ENCODE data around the gene MERTK. TPM values are rescaled to one million over a fixed set of nuclear protein-coding genes. Genes with fewer than 3 reads are reported as not detected.
A peak's percentile ranks its signal among the peaks of the same experiment; 100 is the strongest.

MERTK gene
- total RNA-seq, 1 experiment from 2014 or later = 2.5 TPM

GRCh38 chr2:111973701-111974100 is 75.3 kb downstream of the MERTK start:
- no peaks in the 10 kb centered on the region for H3K79me2 ChIP-seq (ENCODE audit: low read length)
- no peaks in the 10 kb centered on the region for H3F3A ChIP-seq (ENCODE audit: low read length, unreplicated experiment)
- H2AFZ ChIP-seq (ENCODE audit: low read length) = no peak overlapping the region; the same call in 1 of the 2 replicates
- H4K20me1 ChIP-seq (ENCODE audit: low read length) = no peaks in the 10 kb centered on the region
- 0 out of 2 replicates have a peak, but pooled peaks cover 5% of the 10 kb centered on the region for H3K9me3 ChIP-seq (ENCODE audit: low read length)
- H3K27ac ChIP-seq (ENCODE audit: low read length) = no peak overlapping the region
- H3K9ac ChIP-seq (ENCODE audit: low read length) = no peak overlapping the region
- H3K4me1 ChIP-seq (ENCODE audit: insufficient read depth, low read length) = peaks cover 33% of the 10 kb centered on the region
- no peaks in the 10 kb centered on the region for H3K36me3 ChIP-seq (ENCODE audit: low read depth, low read length)
- peak overlapping the region; percentile 62 for H3K4me2 ChIP-seq (ENCODE audit: low read length)
- ATAC-seq = no peak
- DNase-seq = no peak
- H3K27me3 ChIP-seq (ENCODE audit: low read length) = no peaks in the 10 kb centered on the region
- CTCF ChIA-PET = no interaction called here
- POLR2A ChIA-PET (ENCODE audit: unreplicated experiment) = no interaction called here
- no TSS peak for BruUV-seq (replicated peaks)
- TF ChIP-seq EZH2 (IDR thresholded peaks at IDR 0.05; ENCODE audit: low read length, unreplicated experiment) = no peak
- peak overlapping the region; percentile 5; the same call in 1 of the 2 replicates for H3K4me3 ChIP-seq (ENCODE audit: low read length)
- no peaks in the 10 kb centered on the region for H3K9me2 ChIP-seq (replicated peaks; ENCODE audit: low read length)
- intact Hi-C loops (cut with micrococcal nuclease) = loop anchor here (2.0 to 10.0 kb wide), 2 partner anchors 47 to 69 kb away; no protein-coding TSS in a partner anchor

GRCh38 chr2:111975053-111975552 is 76.7 kb downstream of the MERTK start:
- no peaks in the 10 kb centered on the region for H3K79me2 ChIP-seq (ENCODE audit: low read length)
- no peaks in the 10 kb centered on the region for H3K9me2 ChIP-seq (replicated peaks; ENCODE audit: low read length)
- no peak for TF ChIP-seq EZH2 (IDR thresholded peaks at IDR 0.05; ENCODE audit: low read length, unreplicated experiment)
- peak; percentile 92 for TF ChIP-seq EZH2phosphoT487 (IDR thresholded peaks at IDR 0.05; ENCODE audit: borderline replicate concordance, low read length)
- TF ChIP-seq CTCF (conservative IDR thresholded peaks at IDR 0.05; ENCODE audit: low read depth, low read length) = no peak
- no peak overlapping the region for H2AFZ ChIP-seq (ENCODE audit: low read length)
- H3K27ac ChIP-seq (ENCODE audit: low read length) = no peak overlapping the region
- DNase-seq (peak; percentile 97), ATAC-seq (peak; percentile 100)
- CTCF ChIA-PET = no interaction called here
- H3F3A ChIP-seq (ENCODE audit: low read length, unreplicated experiment) = no peaks in the 10 kb centered on the region
- peak overlapping the region; percentile 38 for H3K4me2 ChIP-seq (ENCODE audit: low read length)
- no peak overlapping the region for H3K4me3 ChIP-seq (ENCODE audit: low read length)
- H3K4me1 ChIP-seq (ENCODE audit: insufficient read depth, low read length) = peaks cover 33% of the 10 kb centered on the region
- no peaks in the 10 kb centered on the region for H4K20me1 ChIP-seq (ENCODE audit: low read length)
- 0 out of 2 replicates have a peak, but pooled peaks cover 5% of the 10 kb centered on the region for H3K9me3 ChIP-seq (ENCODE audit: low read length)
- no peaks in the 10 kb centered on the region for H3K36me3 ChIP-seq (ENCODE audit: low read depth, low read length)
- H3K27me3 ChIP-seq (ENCODE audit: low read length) = no peaks in the 10 kb centered on the region
- intact Hi-C loops (cut with micrococcal nuclease) = loop anchor here (2.0 to 10.0 kb wide), 2 partner anchors 46 to 70 kb away; no protein-coding TSS in a partner anchor
- H3K9ac ChIP-seq (ENCODE audit: low read length) = no peak overlapping the region
- BruUV-seq (replicated peaks) = no TSS peak
- POLR2A ChIA-PET (ENCODE audit: unreplicated experiment) = no interaction called here

GRCh38 chr2:111975819-111976218 is 77.4 kb downstream of the MERTK start:
- BruUV-seq (replicated peaks) = no TSS peak
- ChIA-PET POLR2A (ENCODE audit: unreplicated experiment) (no interaction called here), CTCF (no interaction called here)
- Histone ChIP-seq H3K36me3 (ENCODE audit: low read depth, low read length) (no peaks in the 10 kb centered on the region), H3K79me2 (ENCODE audit: low read length) (no peaks in the 10 kb centered on the region), H3K4me2 (ENCODE audit: low read length) (no peak overlapping the region), H3K9ac (ENCODE audit: low read length) (no peak overlapping the region), H3K9me3 (ENCODE audit: low read length) (0 out of 2 replicates have a peak, but pooled peaks cover 5% of the 10 kb centered on the region), H2AFZ (ENCODE audit: low read length) (no peak overlapping the region), H3K9me2 (replicated peaks; ENCODE audit: low read length) (no peaks in the 10 kb centered on the region), H3K27me3 (ENCODE audit: low read length) (no peaks in the 10 kb centered on the region), H3K4me1 (ENCODE audit: insufficient read depth, low read length) (peaks cover 33% of the 10 kb centered on the region), H3F3A (ENCODE audit: low read length, unreplicated experiment) (no peaks in the 10 kb centered on the region), H3K4me3 (ENCODE audit: low read length) (no peak overlapping the region), H3K27ac (ENCODE audit: low read length) (no peak overlapping the region), H4K20me1 (ENCODE audit: low read length) (no peaks in the 10 kb centered on the region)
- DNase-seq (peak; percentile 27), ATAC-seq (no peak)
- intact Hi-C loops (cut with micrococcal nuclease) = loop anchor here (2.0 to 10.0 kb wide), 2 partner anchors 45 to 71 kb away; no protein-coding TSS in a partner anchor
- TF ChIP-seq EZH2 (IDR thresholded peaks at IDR 0.05; ENCODE audit: low read length, unreplicated experiment) (no peak), EZH2phosphoT487 (IDR thresholded peaks at IDR 0.05; ENCODE audit: borderline replicate concordance, low read length) (no peak), CTCF (conservative IDR thresholded peaks at IDR 0.05; ENCODE audit: low read depth, low read length) (no peak)
